ENCODE measurements around the gene CEACAM21.
A peak's percentile ranks its signal among the peaks of the same experiment; 100 is the strongest.

CEACAM21 gene

GRCh38 chr19:41575998-41576397 lies at the start of gene CEACAM21:
Gene CEACAM21 (plus strand): TSS chr19:41576166. CDS start chr19:41576275, 109 bp downstream.
- DNase-seq, result peak; percentile 28 to 91

GRCh38 chr19:41527089-41527488 lies 48.9 kb upstream of the CEACAM21 start:
- DNase-seq, result no peak

- DNase-seq, result no peak
These were observed 47.9 kb upstream of the CEACAM21 start for GRCh38 chr19:41528106-41528505.

GRCh38 chr19:41529484-41530183 lies 46.3 kb upstream of the CEACAM21 start:
- DNase-seq, result no peak

DNA sequence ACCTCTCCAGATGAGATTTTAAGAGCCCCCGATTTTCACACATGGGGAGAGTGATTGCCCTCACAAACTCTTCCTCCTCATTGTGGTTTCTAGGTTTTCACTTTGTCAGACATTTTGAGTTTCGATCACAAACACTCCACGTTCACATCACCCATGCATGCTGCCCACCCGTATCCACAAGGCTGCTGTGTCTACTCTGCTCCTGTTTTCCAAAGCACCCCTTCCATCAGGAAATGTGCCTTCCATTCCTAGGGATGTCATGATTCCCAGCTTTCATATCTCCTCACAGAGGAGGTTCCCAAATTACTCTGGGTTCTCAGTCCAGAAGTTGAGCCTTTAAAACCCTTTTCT lies 45.8 kb upstream of the CEACAM21 start:
- no peak for DNase-seq

- DNase-seq, result peak in 1 of 2 donors; percentile 81
These were observed 45.1 kb upstream of the CEACAM21 start for GRCh38 chr19:41530761-41531301.

DNA sequence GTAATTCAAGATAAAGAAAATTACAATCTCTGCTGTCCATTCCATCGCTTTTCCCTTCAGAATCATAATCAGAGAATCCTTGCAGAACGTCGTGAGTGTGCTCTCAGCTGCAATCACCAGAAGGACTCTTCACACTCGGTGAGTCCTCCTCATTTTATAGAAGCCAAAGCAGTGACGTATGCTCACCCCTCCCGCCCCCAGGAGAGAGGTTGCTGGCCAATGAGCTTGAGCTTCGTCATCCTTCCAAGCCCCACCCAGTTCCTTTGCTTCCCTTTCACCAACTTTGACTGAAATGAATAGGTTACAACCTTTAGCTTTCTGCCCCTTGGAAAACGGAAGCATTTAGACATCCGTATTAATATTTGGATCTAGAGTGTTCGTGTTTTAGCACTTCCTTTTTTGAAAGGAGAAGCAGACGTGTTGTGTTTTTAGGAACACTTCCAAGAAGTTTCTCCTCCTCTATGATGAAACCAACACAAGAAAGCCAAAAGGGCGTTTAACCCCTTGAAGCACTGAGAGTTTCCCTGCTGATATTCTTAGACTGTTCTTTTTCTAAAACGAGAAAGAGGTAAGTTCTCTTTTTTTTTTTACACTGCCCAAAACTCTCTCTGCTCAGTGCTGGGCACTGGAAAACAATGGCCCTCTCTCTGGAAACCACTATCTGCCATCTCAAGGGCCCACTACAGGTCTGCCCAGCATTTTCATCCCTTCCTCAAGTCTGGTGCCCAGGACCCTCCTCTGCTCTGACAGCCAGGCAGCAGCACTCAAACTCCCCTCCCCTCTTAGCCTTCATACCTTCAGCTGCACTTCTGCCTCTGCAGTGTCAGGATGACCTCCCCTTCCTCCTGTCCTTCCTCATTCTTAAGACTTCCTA lies 44.3 kb upstream of the CEACAM21 start:
- peak; percentile 59 to 83 for DNase-seq

- DNase-seq, result no peak
These were observed 43.4 kb upstream of the CEACAM21 start for GRCh38 chr19:41532526-41532925.

GRCh38 chr19:41533671-41534215 lies 42.2 kb upstream of the CEACAM21 start:
- DNase-seq, result no peak

DNA sequence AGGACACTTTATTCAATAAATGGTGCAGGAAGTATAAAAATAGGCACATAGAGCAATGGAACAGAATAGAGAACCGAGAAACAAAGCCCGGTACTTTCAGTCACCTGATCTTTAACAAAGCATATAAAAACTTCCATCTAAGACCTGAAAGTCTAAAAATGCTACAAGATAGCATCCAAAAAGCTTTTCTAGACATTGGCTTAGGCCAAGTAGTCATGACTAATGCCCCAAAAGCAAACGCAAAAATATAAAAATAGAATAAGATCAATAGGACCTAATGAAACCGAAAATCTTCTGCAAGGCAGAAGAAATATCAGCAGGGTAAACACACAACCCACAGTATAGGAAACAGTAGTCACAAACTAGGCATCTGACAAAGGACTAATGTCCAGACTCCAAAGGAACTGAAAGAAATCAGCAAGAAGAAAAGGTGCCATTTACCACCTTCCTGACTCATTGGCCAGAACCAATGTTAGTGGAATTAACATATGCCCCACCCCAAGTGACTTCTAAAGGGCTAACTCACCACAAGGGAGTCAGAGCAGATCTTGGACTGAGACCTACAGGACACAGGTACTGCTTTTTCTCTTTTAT lies 40.8 kb upstream of the CEACAM21 start:
- no peak for DNase-seq

DNA sequence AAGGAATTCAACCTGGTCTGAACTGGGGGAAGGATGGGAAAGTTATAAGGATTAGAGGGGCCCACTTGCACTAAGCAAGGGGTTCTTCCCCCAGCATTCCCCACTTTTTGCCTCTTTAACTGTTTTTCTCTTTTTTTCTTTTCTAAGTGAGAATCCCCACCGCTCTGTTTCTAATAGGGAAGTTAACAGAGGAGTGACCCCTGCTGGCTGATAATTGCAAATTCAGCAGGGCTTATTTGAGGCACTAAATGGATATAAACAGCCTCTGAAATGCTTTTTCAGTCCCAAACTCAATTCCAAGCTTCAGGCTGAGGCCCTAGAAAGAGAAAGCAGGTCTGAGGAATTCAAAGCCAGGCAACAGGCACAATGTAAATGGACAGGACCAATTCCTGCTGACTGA lies 38.2 kb upstream of the CEACAM21 start:
- no peak for DNase-seq

DNA sequence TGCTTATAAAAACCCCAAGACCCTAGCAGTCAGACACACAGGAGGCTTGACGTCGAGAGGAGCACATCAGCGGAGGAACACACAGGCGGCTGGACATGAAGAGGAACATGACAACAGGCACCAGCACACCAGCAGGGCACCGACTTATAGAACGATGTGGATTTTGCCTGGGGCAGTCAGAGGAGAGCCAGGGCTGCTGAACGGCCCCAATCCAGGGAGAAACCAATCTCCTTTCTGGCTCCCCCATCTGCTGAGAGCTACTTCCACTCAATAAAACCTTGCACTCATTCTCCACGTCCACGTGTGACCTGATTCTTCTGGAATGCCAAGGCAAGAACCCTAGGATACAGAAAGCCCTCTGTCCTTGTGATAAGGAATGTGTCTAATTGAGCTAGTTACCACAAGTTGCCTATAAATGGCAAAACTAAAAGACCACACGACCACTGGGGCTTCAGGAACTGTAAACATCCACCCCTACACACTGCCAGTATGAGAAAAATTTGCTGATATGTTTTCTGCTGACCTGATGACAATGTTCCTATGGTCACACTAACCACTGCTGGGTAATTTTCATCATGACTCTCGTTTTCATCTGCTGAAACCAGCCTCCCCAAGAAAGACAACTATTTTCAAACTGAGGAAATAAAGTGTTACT lies 35.8 kb upstream of the CEACAM21 start:
- DNase-seq, result no peak

GRCh38 chr19:41541990-41542584 lies 33.9 kb upstream of the CEACAM21 start:
- peak; percentile 22 to 62 for DNase-seq

DNA sequence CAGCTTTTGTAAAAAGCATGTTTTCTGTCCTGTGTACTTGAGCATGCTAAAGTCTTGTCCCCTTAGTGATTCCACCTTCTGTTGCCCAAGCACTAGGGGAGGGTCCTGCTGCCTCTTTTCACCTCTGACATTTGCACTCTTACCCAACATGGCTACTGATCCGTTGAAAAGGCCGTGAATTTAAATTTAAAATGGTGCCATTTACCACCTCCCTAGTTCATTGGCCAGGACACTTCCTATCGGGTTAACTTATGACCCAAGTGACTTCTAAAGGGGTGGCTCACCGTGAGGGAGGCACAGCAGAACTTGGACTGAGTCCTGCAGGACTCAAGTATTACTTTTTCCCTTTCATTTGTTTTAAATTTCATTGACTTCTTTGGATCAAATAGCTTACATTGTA lies 33.3 kb upstream of the CEACAM21 start:
- no peak for DNase-seq

GRCh38 chr19:41543582-41543981 lies 32.4 kb upstream of the CEACAM21 start:
- DNase-seq, result no peak

- peak in 1 of 2 donors; percentile 31 for DNase-seq
These were observed 30.4 kb upstream of the CEACAM21 start for GRCh38 chr19:41545547-41545946.

DNA sequence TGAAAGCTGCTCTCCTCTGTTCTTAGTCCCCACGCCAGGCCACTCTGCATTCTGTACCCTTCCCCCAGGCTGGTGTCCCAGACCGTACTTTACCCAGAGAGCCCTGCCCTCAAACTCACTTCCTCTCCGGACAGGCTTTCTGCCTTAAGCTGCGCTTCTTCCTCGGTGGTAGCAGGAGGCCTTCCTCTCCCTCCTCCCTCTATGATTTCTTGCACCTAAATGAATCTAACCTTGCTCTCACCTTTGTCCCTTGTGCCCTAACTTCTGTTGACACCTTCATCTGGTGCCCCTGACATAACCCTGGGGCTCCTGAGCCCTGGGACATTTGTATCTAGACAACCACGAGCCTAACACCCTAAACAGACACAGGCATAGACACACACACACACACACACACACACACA lies 29.6 kb upstream of the CEACAM21 start:
- peak in 1 of 2 donors; percentile 58 for DNase-seq

- no peak for DNase-seq
These were observed 29.0 kb upstream of the CEACAM21 start for GRCh38 chr19:41546961-41547360.

DNA sequence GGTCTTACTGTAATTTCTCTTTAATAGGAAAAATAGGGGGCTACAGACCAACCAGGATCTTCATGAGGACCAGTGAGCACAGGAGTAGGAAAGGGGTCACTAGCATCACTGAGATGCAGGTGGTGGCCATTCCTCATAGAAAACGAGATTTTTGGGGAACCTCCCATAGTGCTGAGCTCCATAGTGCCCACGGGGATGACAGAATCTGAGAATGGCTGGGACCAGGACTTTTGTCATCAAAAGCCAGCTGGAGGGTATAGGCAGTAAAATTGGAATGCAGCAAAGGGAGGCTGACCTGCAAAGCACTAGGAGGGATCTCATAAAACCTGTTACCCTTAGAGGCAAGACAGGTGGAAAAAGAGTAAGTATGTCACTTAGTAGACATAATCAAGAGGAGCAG lies 28.4 kb upstream of the CEACAM21 start:
- DNase-seq, result no peak

GRCh38 chr19:41548047-41548446 lies 27.9 kb upstream of the CEACAM21 start:
- no peak for DNase-seq

DNA sequence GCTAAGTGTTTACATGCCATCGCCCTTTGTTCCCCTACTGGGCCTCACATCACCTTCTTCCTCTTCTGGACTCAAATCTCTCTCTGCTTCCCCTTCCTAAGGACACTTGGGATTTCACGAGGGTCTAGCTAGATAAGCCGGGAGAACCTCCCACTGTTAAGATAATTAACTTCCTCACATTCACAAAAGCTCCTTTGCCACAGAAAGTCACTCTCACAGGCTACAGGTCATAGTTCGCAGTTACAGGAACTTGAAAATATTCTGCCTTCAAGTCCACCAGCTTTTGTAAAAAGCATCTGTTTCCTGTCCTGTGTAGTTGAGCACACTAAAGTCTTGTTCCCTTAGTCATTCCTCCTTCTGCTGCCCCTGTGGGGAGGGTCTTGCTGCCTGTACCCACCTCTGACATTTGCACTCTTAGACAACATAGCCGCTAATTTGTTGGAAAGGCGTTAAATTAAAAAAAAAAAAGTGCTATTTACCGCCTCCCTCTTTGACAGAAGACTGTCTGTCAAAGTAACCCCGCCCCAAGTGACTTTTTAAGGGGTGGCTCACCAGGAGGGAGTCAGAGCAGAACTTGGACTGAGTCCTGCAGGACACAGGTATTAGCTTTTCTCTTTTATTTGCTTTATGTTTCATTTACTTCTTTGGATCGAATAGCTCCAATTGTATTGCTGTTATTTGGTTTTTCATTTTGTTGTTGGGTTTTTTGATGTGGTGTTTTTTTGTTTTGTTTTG lies 26.8 kb upstream of the CEACAM21 start:
- DNase-seq, result peak in 1 of 2 donors; percentile 99

DNA sequence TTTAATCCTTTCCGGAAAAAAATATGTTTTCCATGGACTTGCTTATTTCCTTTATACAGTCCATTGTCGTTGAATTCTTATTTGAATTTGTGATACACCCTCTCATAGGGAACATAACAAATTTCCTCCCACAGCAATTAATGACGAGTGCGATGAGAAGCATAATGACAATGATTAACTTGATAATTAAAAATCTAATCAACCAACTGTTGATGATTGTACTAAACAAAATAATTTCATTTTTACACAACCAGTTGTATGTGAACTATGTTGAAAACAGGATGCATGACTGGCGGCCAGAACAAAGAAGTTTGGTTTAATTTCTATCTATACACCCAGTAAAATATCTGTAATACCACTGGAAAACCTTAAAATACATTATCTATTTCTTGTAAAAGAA lies 26.1 kb upstream of the CEACAM21 start:
- DNase-seq, result no peak

Measured in bone marrow (tissue), 2 donors.